GM12873 (cell line): ENCODE results near the gene INTS6.

Experiments
- CTCF ChIP-seq: IDR thresholded peaks from 2 replicates; pipeline ENCODE4 v1.5.1; 2012; ENCODE audit warnings: low read depth, mild to moderate bottlenecking, moderate library complexity, low read length, control low read depth; ENCODE audit not compliant: insufficient read depth; ENCODE audit errors: missing control alignments

Gene INTS6

GRCh38 chr13:51332566-51333361 lies 120.1 kb downstream of the INTS6 start:
- no peak for TF ChIP-seq CTCF

- TF ChIP-seq CTCF: no peak
These were observed 121.4 kb downstream of the INTS6 start for GRCh38 chr13:51331354-51331861.

- TF ChIP-seq CTCF: no peak
These were observed 122.0 kb downstream of the INTS6 start for GRCh38 chr13:51330791-51331190.

GRCh38 chr13:51329606-51330005 lies 123.2 kb downstream of the INTS6 start:
- TF ChIP-seq CTCF: no peak

- TF ChIP-seq CTCF: no peak
These were observed 124.3 kb downstream of the INTS6 start for GRCh38 chr13:51328488-51328887.

- no peak for TF ChIP-seq CTCF
These were observed 124.9 kb downstream of the INTS6 start for GRCh38 chr13:51327961-51328360.

GRCh38 chr13:51326777-51327176 lies 126.1 kb downstream of the INTS6 start:
- TF ChIP-seq CTCF: no peak
